PC-3 (cell line): ENCODE results near the gene DNASE2. TPM values are rescaled to one million over a fixed set of nuclear protein-coding genes. Genes with fewer than 3 reads are reported as not detected.

Source experiments
- ATAC-seq: fragments of 200-7000 bp; cut with Tn5 transposase; 2 replicates; pipeline ENCODE4 v1.9.1; 2020; ENCODE audit warnings: mild to moderate bottlenecking, moderate library complexity
- BruUV-seq: library from RNA; stranded (reverse); fragments of 400-500 nt; replicated peaks from 2 replicates; lab custom pipeline; 2021; lab: Mats Ljungman, UMichigan
- CTCF ChIA-PET: fragments of 300-600 bp; sonication (Branson Sonifier 250); formaldehyde crosslinking; loops from one replicate; lab custom pipeline; 2022; ENCODE audit warnings: antibody characterized with exemption; lab: Charles Lee
- POLR2A ChIA-PET: fragments of 300-600 bp; sonication (Branson Sonifier 250); formaldehyde crosslinking; loops from one replicate; lab custom pipeline; 2022; ENCODE audit warnings: antibody characterized with exemption; ENCODE audit not compliant: unreplicated experiment; lab: Charles Lee
- DNase-seq: peaks from one replicate; pipeline ENCODE4 v3.0.0-alpha.2; 2015
- H2AFZ ChIP-seq: fragments of 300-600 bp; sonication (generic); 2 replicates; pipeline ENCODE4 v1.6.0; 2016; ENCODE audit warnings: antibody characterized with exemption, low read length
- H3F3A ChIP-seq: fragments of 300-600 bp; sonication (generic); one replicate; pipeline ENCODE4 v1.6.0; 2017; ENCODE audit warnings: antibody characterized with exemption, low read length, control low read depth, mild to moderate bottlenecking; ENCODE audit not compliant: unreplicated experiment
- H3K27ac ChIP-seq: fragments of 300-600 bp; sonication (generic); 2 replicates; pipeline ENCODE4 v1.5.1; 2016; ENCODE audit warnings: mild to moderate bottlenecking, low read length
- H3K27me3 ChIP-seq: fragments of 300-600 bp; sonication (generic); 2 replicates; pipeline ENCODE4 v1.6.1; 2016; ENCODE audit warnings: low read length, mixed read lengths
- H3K36me3 ChIP-seq: fragments of 300-600 bp; sonication (generic); 2 replicates; pipeline ENCODE4 v1.6.1; 2016; ENCODE audit warnings: low read depth, mixed run types, low read length, mixed read lengths
- H3K4me1 ChIP-seq: fragments of 300-600 bp; sonication (generic); 2 replicates; pipeline ENCODE4 v1.5.1; 2016; ENCODE audit warnings: low read length; ENCODE audit not compliant: insufficient read depth
- H3K4me2 ChIP-seq: fragments of 300-600 bp; sonication (generic); 2 replicates; pipeline ENCODE4 v1.6.0; 2016; ENCODE audit warnings: low read length
- H3K4me3 ChIP-seq: fragments of 300-600 bp; sonication (generic); 2 replicates; pipeline ENCODE4 v1.5.1; 2016; ENCODE audit warnings: mild to moderate bottlenecking, low read length, mixed read lengths
- H3K79me2 ChIP-seq: fragments of 300-600 bp; sonication (generic); 2 replicates; pipeline ENCODE4 v1.6.1; 2017; ENCODE audit warnings: low read length, mixed read lengths
- H3K9ac ChIP-seq: fragments of 300-600 bp; sonication (generic); 2 replicates; pipeline ENCODE4 v1.6.0; 2016; ENCODE audit warnings: mild to moderate bottlenecking, low read length
- H3K9me2 ChIP-seq: fragments of 300-600 bp; sonication (generic); replicated peaks from 2 replicates; pipeline ENCODE4 v1.6.1; 2016; ENCODE audit warnings: mixed run types, low read length, mixed read lengths
- H3K9me3 ChIP-seq: fragments of 300-600 bp; sonication (generic); 2 replicates; pipeline ENCODE4 v1.6.1; 2016; ENCODE audit warnings: low read length, mixed read lengths
- H4K20me1 ChIP-seq: fragments of 300-600 bp; sonication (generic); 2 replicates; pipeline ENCODE4 v1.6.1; 2016; ENCODE audit warnings: low read length, mixed read lengths
- EZH2 ChIP-seq: fragments of 300-600 bp; sonication (generic); IDR thresholded peaks from one replicate; pipeline ENCODE4 v1.6.1; 2017; ENCODE audit warnings: antibody characterized with exemption, mild to moderate bottlenecking, low read length; ENCODE audit not compliant: unreplicated experiment
- EZH2phosphoT487 ChIP-seq: fragments of 300-600 bp; sonication (generic); IDR thresholded peaks from 2 replicates; pipeline ENCODE4 v1.6.1; 2018; ENCODE audit warnings: mild to moderate bottlenecking, antibody characterized with exemption, low read length, borderline replicate concordance
- intact Hi-C: fragments of 100-400 bp; cut with micrococcal nuclease; formaldehyde crosslinking; loops from 2 replicates; pipeline ENCODE4 v1.9.0; 2023
- total RNA-seq: library from RNA; depleted of rRNA; stranded (reverse); fragments of >200 nt; gene quantifications from 2 replicates; pipeline ENCODE4 v1.2.3, GENCODE V29; 2014
- TF ChIP-seq, protein P1 (sequence below): fragments of 300-600 bp; sonication (generic); conservative IDR thresholded peaks from 2 replicates; pipeline ENCODE4 v1.5.1; 2017; ENCODE audit warnings: antibody characterized with exemption, low read depth, mild to moderate bottlenecking, low read length

DNASE2 gene
- total RNA-seq, 1 experiment from 2014 or later = 48.0 TPM

DNA sequence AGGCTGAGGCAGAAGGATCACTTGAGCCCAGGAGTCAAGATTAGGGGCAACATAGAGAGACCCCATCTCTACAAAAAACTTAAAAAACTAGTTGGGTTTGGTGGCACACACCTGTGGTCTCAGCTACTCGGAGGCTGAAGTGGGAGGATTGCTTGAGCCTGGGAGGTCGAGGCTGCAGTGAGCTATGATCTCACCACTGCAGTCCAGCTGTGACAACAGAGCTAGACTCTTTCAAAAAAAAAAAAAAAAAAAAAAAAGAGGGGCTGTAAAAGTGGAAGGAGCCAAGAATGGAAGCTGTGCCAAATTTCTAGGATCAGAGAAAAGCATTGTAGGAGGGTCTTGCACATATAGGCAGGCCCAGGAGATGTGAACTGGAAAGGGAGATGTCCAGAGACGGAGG is 9.6 kb downstream of the DNASE2 start:
- H3K9ac ChIP-seq = no peak overlapping the region
- no TSS peak for BruUV-seq
- H3K9me2 ChIP-seq = no peaks in the 10 kb centered on the region
- H3K27me3 ChIP-seq = no peaks in the 10 kb centered on the region
- DNase-seq (no peak), ATAC-seq (no peak)
- intact Hi-C loops = no loop called here
- H3K4me3 ChIP-seq = no peak overlapping the region
- no peaks in the 10 kb centered on the region for H4K20me1 ChIP-seq
- no peaks in the 10 kb centered on the region for H3F3A ChIP-seq
- TF ChIP-seq, protein P1, sequence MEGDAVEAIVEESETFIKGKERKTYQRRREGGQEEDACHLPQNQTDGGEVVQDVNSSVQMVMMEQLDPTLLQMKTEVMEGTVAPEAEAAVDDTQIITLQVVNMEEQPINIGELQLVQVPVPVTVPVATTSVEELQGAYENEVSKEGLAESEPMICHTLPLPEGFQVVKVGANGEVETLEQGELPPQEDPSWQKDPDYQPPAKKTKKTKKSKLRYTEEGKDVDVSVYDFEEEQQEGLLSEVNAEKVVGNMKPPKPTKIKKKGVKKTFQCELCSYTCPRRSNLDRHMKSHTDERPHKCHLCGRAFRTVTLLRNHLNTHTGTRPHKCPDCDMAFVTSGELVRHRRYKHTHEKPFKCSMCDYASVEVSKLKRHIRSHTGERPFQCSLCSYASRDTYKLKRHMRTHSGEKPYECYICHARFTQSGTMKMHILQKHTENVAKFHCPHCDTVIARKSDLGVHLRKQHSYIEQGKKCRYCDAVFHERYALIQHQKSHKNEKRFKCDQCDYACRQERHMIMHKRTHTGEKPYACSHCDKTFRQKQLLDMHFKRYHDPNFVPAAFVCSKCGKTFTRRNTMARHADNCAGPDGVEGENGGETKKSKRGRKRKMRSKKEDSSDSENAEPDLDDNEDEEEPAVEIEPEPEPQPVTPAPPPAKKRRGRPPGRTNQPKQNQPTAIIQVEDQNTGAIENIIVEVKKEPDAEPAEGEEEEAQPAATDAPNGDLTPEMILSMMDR = no peak
- H3K36me3 ChIP-seq = no peaks in the 10 kb centered on the region
- H3K4me1 ChIP-seq = peaks cover 6% of the 10 kb centered on the region; the same call in 1 of the 2 replicates
- H3K27ac ChIP-seq = no peak overlapping the region
- POLR2A ChIA-PET = interaction anchor here (0.6 kb wide), 1 partner anchor 79 kb away, joined by 7 read pairs; no protein-coding TSS in a partner anchor
- H3K79me2 ChIP-seq = no peaks in the 10 kb centered on the region
- CTCF ChIA-PET = interaction anchor here (0.6 kb wide), 2 partner anchors 9 to 19 kb away, joined by 3 to 5 read pairs; partner anchors contain the start of gene GCDH
- H3K9me3 ChIP-seq = no peaks in the 10 kb centered on the region
- no peak overlapping the region for H3K4me2 ChIP-seq
- no peak overlapping the region for H2AFZ ChIP-seq

DNA sequence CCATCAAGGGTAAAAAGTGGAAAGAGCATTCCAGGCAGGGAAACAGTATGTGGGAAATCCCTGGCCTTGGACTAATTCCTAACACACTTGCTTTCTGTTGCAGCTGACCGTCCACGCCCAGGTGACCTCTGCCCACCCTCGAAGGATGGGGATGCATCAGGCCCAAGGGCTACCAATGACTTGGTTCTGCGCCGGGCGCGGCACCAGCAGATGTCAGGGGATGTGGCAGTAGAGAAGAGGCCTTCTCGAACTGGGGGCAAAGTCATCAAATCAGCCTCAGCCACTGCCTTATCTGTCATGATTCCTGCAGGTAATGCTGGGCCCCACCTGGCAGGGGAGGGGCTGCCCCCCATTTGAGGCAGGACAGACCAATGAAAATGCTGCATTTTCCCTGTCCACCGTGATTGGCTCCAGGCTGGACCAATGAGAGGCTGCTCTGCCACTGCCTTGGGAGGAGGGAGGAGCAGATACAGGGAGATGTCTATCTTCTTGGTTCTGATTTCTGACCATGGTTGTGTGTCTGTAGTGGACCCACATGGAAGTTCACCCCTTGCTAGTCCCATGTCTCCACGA is 12.6 kb downstream of the DNASE2 start:
- no peak for ATAC-seq
- H3K79me2 ChIP-seq = no peaks in the 10 kb centered on the region

More for the DNA sequence above, 12.6 kb downstream of the DNASE2 start:
- Histone ChIP-seq H2AFZ (no peak overlapping the region), H3K4me3 (no peak overlapping the region), H3K9ac (no peak overlapping the region), H3K4me1 (peaks cover 3% of the 10 kb centered on the region; the same call in 1 of the 2 replicates), H3K4me2 (no peak overlapping the region), H3K9me3 (no peaks in the 10 kb centered on the region), H3K27me3 (no peaks in the 10 kb centered on the region), H3K36me3 (no peaks in the 10 kb centered on the region), H3F3A (no peaks in the 10 kb centered on the region), H4K20me1 (no peaks in the 10 kb centered on the region), H3K9me2 (no peaks in the 10 kb centered on the region), H3K27ac (no peak overlapping the region)
- ChIA-PET POLR2A (no interaction called here), CTCF (no interaction called here)
- DNase-seq = peak; percentile 36
- BruUV-seq = no TSS peak
- intact Hi-C loops = no loop called here
- TF ChIP-seq, protein P1 = no peak
- TF ChIP-seq EZH2 = no peak
- TF ChIP-seq EZH2phosphoT487 = no peak
